Mucosa of descending colon (tissue), 3 donors: ENCODE measurements around the gene ARRDC5. TPM values are rescaled to one million over a fixed set of nuclear protein-coding genes. Genes with fewer than 3 reads are reported as not detected.

ENCODE experiments used
- ATAC-seq: fragments of 200-7000 bp; cut with Tn5 transposase; one replicate; pipeline ENCODE4 v1.9.1; 2020; ENCODE audit warnings: mild to moderate bottlenecking, moderate library complexity
- DNase-seq, 3 donors: peaks; one replicate each; pipeline ENCODE4 v3.0.0-alpha.2; 2020
- H3K36me3 ChIP-seq: fragments of 200-600 bp; one replicate; pipeline ENCODE4 v1.8.0; 2021; ENCODE audit warnings: low read depth, mild to moderate bottlenecking
- H3K4me1 ChIP-seq: fragments of 200-600 bp; one replicate; pipeline ENCODE4 v1.8.0; 2021; ENCODE audit warnings: low read depth, mild to moderate bottlenecking
- H3K4me3 ChIP-seq: fragments of 200-600 bp; one replicate; pipeline ENCODE4 v1.8.0; 2021; ENCODE audit warnings: mild to moderate bottlenecking
- H3K9me3 ChIP-seq: fragments of 200-600 bp; one replicate; pipeline ENCODE4 v1.8.0; 2021; ENCODE audit warnings: mild to moderate bottlenecking
- intact Hi-C, 2 donors: fragments of 100-400 bp; cut with DNase I in 1 of 2; cut with micrococcal nuclease in 1 of 2; formaldehyde crosslinking; loops; one replicate each; pipeline versions ENCODE4 v1.11.0 to v1.11.1; 2022; cut with DNase I, micrococcal nuclease
- total RNA-seq, 3 donors: library from RNA; stranded (reverse); fragmentation: NEBNext Ultra II Directional in 2 of 3; extraction: Animal tissue kit (Norgen Biotek cat#: 25700) in 2 of 3; gene quantifications; one replicate each; pipeline versions ENCODE4 v1.2.1 to v1.2.4, GENCODE V29; 2021 to 2023
- TF ChIP-seq, protein P1 (sequence below): fragments of 200-600 bp; IDR thresholded peaks from one replicate; pipeline ENCODE4 v1.8.0; 2022; ENCODE audit warnings: antibody characterized with exemption, mild to moderate bottlenecking
- donor health status: DM: no; HTN: no; CAD: no; lungs with moderate emphysema.
- donor health status: DM: no; HTN: no; CAD: no.
- donor health status: DM: no; HTN: yes; CAD: no.

Gene ARRDC5
- total RNA-seq, 3 donors from 2014 or later: 0.22 to 0.70 TPM; not detected in 1

DNA sequence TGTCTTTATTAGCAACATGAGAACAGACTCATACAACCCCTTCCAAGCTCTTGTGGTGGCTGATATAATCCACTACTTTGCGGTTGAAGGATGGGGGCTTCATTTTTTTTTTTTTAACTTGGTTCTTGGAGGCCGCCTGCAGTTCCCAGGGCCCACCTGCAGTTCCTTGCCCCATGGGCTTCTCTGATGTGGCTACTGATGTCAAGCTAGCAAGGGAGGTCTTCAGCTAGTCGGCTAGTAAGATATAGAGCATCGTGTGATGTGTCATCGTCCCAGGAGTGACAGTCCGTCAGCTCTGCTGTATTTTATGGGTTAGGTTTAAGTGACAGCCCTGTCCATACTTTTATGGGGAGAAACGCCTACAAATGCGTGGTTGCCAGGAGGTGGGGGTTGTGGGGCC, 32.7 kb upstream of the ARRDC5 start:
- DNase-seq (no peak), ATAC-seq (no peak)
- H3K9me3 ChIP-seq: no peaks in the 10 kb centered on the region
- TF ChIP-seq, protein P1, sequence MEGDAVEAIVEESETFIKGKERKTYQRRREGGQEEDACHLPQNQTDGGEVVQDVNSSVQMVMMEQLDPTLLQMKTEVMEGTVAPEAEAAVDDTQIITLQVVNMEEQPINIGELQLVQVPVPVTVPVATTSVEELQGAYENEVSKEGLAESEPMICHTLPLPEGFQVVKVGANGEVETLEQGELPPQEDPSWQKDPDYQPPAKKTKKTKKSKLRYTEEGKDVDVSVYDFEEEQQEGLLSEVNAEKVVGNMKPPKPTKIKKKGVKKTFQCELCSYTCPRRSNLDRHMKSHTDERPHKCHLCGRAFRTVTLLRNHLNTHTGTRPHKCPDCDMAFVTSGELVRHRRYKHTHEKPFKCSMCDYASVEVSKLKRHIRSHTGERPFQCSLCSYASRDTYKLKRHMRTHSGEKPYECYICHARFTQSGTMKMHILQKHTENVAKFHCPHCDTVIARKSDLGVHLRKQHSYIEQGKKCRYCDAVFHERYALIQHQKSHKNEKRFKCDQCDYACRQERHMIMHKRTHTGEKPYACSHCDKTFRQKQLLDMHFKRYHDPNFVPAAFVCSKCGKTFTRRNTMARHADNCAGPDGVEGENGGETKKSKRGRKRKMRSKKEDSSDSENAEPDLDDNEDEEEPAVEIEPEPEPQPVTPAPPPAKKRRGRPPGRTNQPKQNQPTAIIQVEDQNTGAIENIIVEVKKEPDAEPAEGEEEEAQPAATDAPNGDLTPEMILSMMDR: no peak
- intact Hi-C loops: no loop called here
- no peaks in the 10 kb centered on the region for H3K36me3 ChIP-seq
- H3K4me1 ChIP-seq: no peaks in the 10 kb centered on the region
- no peak overlapping the region for H3K4me3 ChIP-seq

DNA sequence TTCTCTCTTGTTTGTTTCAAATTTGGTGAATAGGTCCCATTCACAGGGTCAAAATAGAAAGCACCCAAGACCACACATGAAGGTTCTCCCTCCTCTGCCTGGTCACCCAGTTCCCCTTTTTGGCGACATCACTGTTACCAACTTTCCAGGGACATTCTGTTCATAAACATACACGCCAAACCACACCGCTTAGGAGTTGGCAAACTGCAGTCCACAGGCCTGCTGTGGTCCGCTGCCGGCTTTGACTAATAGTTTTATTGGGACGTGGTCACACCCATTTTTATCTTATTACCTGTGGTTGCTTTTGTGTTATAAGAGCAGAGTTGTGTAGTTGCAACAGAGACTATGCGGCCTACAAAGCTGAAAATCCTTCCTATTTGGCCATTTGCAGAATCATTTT, 30.8 kb upstream of the ARRDC5 start:
- Histone ChIP-seq H3K4me3 (no peak overlapping the region), H3K36me3 (no peaks in the 10 kb centered on the region), H3K4me1 (no peaks in the 10 kb centered on the region), H3K9me3 (no peaks in the 10 kb centered on the region)
- TF ChIP-seq, protein P1: no peak
- DNase-seq: peak in 1 of 3 donors; percentile 45
- intact Hi-C loops: no loop called here
- ATAC-seq: peak; percentile 70

- Histone ChIP-seq H3K4me1 (no peaks in the 10 kb centered on the region), H3K9me3 (no peaks in the 10 kb centered on the region), H3K4me3 (no peak overlapping the region), H3K36me3 (no peaks in the 10 kb centered on the region)
- intact Hi-C loops: no loop called here
- no peak for DNase-seq
- no peak for ATAC-seq
- TF ChIP-seq, protein P1: no peak
These were observed 30.0 kb upstream of the ARRDC5 start for GRCh38 chr19:4932711-4933110.

DNA sequence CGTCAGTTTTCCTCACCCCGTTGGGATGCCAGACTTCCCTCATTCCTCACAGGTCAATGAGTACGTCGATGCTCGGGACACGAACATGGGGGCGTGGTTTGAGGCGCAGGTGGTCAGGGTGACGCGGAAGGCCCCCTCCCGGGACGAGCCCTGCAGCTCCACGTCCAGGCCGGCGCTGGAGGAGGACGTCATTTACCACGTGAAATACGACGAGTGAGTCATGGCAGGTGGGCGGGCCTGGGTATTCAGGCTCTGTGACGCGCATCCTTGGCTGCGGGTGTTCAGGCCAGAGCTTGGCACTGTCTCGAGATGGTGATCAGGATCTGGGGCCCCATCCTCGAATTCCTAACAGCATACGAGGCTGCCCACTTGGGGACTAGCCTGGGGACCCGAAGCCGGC, 28.0 kb upstream of the ARRDC5 start:
- Histone ChIP-seq H3K36me3 (no peaks in the 10 kb centered on the region), H3K4me1 (no peaks in the 10 kb centered on the region), H3K4me3 (no peak overlapping the region), H3K9me3 (no peaks in the 10 kb centered on the region)
- TF ChIP-seq, protein P1: no peak
- no peak for ATAC-seq
- intact Hi-C loops: no loop called here
- DNase-seq: peak in 1 of 3 donors; percentile 29

DNA sequence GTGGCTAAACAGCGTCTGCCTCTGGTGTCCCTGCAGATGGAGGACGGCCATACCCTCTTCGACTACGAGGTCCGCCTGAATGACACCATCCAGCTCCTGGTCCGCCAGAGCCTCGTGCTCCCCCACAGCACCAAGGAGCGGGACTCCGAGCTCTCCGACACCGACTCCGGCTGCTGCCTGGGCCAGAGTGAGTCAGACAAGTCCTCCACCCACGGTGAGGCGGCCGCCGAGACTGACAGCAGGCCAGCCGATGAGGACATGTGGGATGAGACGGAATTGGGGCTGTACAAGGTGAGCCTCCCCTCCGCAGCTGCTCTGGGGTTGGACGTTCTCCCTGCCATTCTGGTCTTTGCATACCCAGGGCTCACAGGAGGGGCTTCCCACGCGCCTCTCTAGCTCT, 26.5 kb upstream of the ARRDC5 start:
- Histone ChIP-seq H3K9me3 (no peaks in the 10 kb centered on the region), H3K4me1 (no peaks in the 10 kb centered on the region), H3K36me3 (no peaks in the 10 kb centered on the region), H3K4me3 (no peak overlapping the region)
- ATAC-seq (no peak), DNase-seq (no peak)
- TF ChIP-seq, protein P1: no peak
- intact Hi-C loops: no loop called here

- DNase-seq (no peak), ATAC-seq (no peak)
- TF ChIP-seq, protein P1: no peak
- intact Hi-C loops: no loop called here
- Histone ChIP-seq H3K4me3 (no peak overlapping the region), H3K36me3 (no peaks in the 10 kb centered on the region), H3K4me1 (no peaks in the 10 kb centered on the region), H3K9me3 (no peaks in the 10 kb centered on the region)
These were observed 20.6 kb upstream of the ARRDC5 start for GRCh38 chr19:4923276-4923747.
